ENCODE results near the gene GLMN.

DNA sequence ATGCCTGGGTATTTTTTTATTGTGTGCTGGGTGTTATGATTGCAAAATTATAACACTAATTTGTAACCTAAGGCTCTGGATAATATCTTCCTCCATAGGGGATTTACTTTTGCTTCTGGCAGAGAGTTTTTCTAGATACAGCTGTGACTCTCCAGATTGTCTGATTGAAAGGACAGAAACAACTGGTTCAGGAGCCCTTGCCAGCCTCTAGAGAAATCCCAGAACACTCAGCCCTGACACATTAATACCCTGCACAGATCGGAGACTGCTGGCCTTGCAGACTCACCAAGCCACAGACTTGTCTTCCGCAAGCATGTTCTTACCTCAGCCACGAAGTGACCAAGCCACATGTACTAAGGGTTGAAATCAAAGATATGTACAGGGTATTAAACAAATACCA is 70.4 kb downstream of the GLMN start:
- TF ChIP-seq, protein P1, sequence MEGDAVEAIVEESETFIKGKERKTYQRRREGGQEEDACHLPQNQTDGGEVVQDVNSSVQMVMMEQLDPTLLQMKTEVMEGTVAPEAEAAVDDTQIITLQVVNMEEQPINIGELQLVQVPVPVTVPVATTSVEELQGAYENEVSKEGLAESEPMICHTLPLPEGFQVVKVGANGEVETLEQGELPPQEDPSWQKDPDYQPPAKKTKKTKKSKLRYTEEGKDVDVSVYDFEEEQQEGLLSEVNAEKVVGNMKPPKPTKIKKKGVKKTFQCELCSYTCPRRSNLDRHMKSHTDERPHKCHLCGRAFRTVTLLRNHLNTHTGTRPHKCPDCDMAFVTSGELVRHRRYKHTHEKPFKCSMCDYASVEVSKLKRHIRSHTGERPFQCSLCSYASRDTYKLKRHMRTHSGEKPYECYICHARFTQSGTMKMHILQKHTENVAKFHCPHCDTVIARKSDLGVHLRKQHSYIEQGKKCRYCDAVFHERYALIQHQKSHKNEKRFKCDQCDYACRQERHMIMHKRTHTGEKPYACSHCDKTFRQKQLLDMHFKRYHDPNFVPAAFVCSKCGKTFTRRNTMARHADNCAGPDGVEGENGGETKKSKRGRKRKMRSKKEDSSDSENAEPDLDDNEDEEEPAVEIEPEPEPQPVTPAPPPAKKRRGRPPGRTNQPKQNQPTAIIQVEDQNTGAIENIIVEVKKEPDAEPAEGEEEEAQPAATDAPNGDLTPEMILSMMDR (IDR thresholded peaks at IDR 0.05) = no peak
- no peak for TF ChIP-seq POLR2A (IDR thresholded peaks at IDR 0.05)

All from sigmoid colon (tissue), 3 donors.